Calu3 (cell line): ENCODE results near the gene TIMM29. TPM values are rescaled to one million over a fixed set of nuclear protein-coding genes. Genes with fewer than 3 reads are reported as not detected.
A peak's percentile ranks its signal among the peaks of the same experiment; 100 is the strongest.

Source experiments
- BruUV-seq: library from RNA; stranded (reverse); fragments of 400-500 nt; replicated peaks from 2 replicates; lab custom pipeline; 2021; lab: Mats Ljungman, UMichigan
- CTCF ChIA-PET: fragments of 300-600 bp; sonication (Branson Sonifier 250); formaldehyde crosslinking; loops from one replicate; lab custom pipeline; 2022; ENCODE audit warnings: antibody characterized with exemption; lab: Charles Lee
- DNase-seq: peaks from one replicate; pipeline ENCODE4 v3.0.0; 2022
- H3K27ac Mint-ChIP-seq: one replicate; pipeline ENCODE4 v1.8.0; 2022; ENCODE audit warnings: mixed read lengths; ENCODE audit not compliant: unreplicated experiment
- H3K27me3 Mint-ChIP-seq: one replicate; pipeline ENCODE4 v1.8.0; 2022; ENCODE audit warnings: mixed read lengths; ENCODE audit not compliant: unreplicated experiment
- H3K36me3 Mint-ChIP-seq: one replicate; pipeline ENCODE4 v1.8.0; 2022; ENCODE audit warnings: mild to moderate bottlenecking, moderate library complexity, mixed read lengths; ENCODE audit not compliant: insufficient read depth, unreplicated experiment
- H3K4me1 Mint-ChIP-seq: one replicate; pipeline ENCODE4 v1.8.0; 2022; ENCODE audit warnings: mild to moderate bottlenecking, low read depth, mixed read lengths; ENCODE audit not compliant: unreplicated experiment
- H3K4me3 Mint-ChIP-seq: one replicate; pipeline ENCODE4 v1.8.0; 2022; ENCODE audit warnings: mild to moderate bottlenecking, low read depth, moderate library complexity, mixed read lengths; ENCODE audit not compliant: unreplicated experiment
- H3K9me3 Mint-ChIP-seq: one replicate; pipeline ENCODE4 v1.8.0; 2022; ENCODE audit warnings: low read depth, mixed read lengths; ENCODE audit not compliant: unreplicated experiment
- CTCF ChIP-seq: fragments of 200-600 bp; IDR thresholded peaks from one replicate; pipeline ENCODE4 v1.8.0; 2022; ENCODE audit warnings: antibody characterized with exemption; ENCODE audit not compliant: unreplicated experiment
- intact Hi-C: fragments of 100-400 bp; cut with micrococcal nuclease; formaldehyde crosslinking; loops from one replicate; pipeline ENCODE4 v1.10.0; 2022; ENCODE audit not compliant: unreplicated experiment
- total RNA-seq: library from RNA; stranded (reverse); gene quantifications from 2 replicates; pipeline ENCODE4 v1.2.3, GENCODE V29; 2022

TIMM29 gene
- total RNA-seq, 1 experiment from 2014 or later: 15.3 TPM

DNA sequence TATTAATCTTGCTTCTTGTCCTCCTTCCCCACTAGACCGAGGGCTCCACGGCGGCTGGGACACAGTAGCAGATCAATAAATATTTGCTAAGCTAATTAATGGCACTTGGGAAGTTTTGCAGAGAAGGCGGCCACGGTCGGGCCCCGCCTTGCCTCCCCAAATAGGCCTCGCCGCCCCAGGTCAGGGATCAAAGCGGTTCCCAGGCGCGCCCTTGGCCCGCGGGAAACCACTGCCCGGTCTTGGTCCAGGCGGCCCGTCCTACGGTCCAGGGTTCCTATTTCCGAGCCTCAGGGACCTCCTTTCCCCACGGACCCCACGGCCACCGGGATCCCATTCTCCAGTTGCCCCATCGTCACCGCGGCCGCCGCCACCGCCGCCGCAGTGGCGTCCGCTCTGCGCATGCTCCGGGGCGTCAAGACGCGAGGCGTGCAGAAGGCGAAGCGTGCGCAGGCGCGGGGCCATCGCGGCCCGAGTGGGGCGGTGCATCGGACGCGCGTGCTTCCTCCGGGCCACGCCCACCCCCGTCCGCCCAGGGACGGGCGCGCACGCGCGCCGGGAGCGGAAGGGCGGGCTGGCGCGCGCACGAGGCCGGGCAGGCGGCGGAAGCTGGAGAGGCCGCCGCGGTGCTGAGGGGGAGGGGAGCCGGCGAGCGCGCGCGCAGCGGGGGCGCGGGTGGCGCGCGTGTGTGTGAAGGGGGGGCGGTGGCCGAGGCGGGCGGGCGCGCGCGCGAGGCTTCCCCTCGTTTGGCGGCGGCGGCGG, 31.9 kb downstream of the TIMM29 start, which contains the start of gene SMARCA4:
Gene SMARCA4 (plus strand): TSS at position 717 of the 759 bp plus-strand sequence. CDS start 23,122 bp downstream, outside the sequence.
- Mint-ChIP-seq H3K4me3 (peak within 1 kb of the TSS; percentile 80), H3K9me3 (no peaks in the 10 kb centered on the region), H3K27ac (peak within 1 kb of the TSS; percentile 77), H3K27me3 (no peaks in the 10 kb centered on the region), H3K36me3 (peaks cover 27% of the 10 kb centered on the region), H3K4me1 (no peaks in the 10 kb centered on the region)
- TSS peak; percentile 84 for BruUV-seq
- DNase-seq: peak; percentile 96
- intact Hi-C loops: no loop called here
- TF ChIP-seq CTCF: no peak
- CTCF ChIA-PET: no interaction called here

DNA sequence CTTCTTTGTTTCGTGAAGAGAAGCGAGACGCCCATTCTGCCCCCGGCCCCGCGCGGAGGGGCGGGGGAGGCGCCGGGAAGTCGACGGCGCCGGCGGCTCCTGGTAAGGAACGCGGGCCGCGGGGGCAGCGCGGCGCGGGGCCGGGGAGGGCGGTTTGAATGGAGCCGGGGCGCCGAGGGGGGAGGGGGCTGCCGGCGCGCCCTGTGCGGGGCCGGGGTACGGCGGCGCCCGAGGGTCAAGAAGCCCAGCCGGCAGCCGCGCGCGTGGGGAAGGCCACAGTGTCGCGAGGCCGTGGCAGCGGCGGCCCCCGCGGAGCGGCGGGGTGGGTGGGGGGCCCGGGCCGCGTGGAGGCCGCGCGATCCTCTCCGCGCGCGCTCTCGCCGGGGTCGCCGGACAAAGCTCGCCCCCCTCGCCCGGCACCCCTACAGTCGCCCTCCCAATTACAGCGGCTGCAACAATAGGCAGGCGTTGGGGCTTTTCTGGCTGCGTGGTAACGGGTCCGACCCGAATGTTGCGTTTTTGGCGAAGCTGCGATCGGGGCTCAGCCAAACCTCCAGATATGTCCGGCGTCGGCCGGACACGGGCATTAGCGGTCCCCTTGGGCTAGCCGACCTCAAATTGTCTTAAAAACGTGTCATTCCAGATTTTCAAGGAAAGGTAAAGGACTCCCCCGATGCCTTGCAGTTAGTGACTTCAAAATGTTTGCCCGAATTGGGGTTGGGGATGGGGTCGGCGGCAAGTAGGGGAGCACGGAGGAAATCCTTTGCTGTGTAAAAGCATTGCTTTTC, 32.7 kb downstream of the TIMM29 start:
- H3K4me1 Mint-ChIP-seq: no peaks in the 10 kb centered on the region
- no peak for TF ChIP-seq CTCF
- H3K9me3 Mint-ChIP-seq: no peaks in the 10 kb centered on the region
- CTCF ChIA-PET: no interaction called here
- H3K4me3 Mint-ChIP-seq: peak overlapping the region; percentile 80
- H3K27me3 Mint-ChIP-seq: no peaks in the 10 kb centered on the region
- intact Hi-C loops: no loop called here
- BruUV-seq: no TSS peak
- no peak overlapping the region for H3K27ac Mint-ChIP-seq
- DNase-seq: peak; percentile 55
- H3K36me3 Mint-ChIP-seq: peaks cover 27% of the 10 kb centered on the region

GRCh38 chr19:10962863-10963262, 34.3 kb downstream of the TIMM29 start:
- DNase-seq: no peak
- CTCF ChIA-PET: interaction anchor here (0.7 kb wide), 2 partner anchors 14 to 55 kb away, joined by 3 to 4 read pairs; no protein-coding TSS in a partner anchor

More at GRCh38 chr19:10962863-10963262, 34.3 kb downstream of the TIMM29 start:
- Mint-ChIP-seq H3K27ac (no peak overlapping the region), H3K27me3 (no peaks in the 10 kb centered on the region), H3K4me3 (peak overlapping the region; percentile 80), H3K4me1 (peaks cover 5% of the 10 kb centered on the region), H3K36me3 (peaks cover 27% of the 10 kb centered on the region), H3K9me3 (no peaks in the 10 kb centered on the region)
- BruUV-seq: no TSS peak
- intact Hi-C loops: no loop called here
- TF ChIP-seq CTCF: no peak
